HG03066 (cell line): Measurements from ENCODE around the gene CIITA.

Source experiments
- ATAC-seq: cut with Tn5 transposase; IDR thresholded peaks from one replicate; pipeline ENCODE4 v1.9.1; 2021; ENCODE audit warnings: low read depth; ENCODE audit not compliant: unreplicated experiment

CIITA gene

DNA sequence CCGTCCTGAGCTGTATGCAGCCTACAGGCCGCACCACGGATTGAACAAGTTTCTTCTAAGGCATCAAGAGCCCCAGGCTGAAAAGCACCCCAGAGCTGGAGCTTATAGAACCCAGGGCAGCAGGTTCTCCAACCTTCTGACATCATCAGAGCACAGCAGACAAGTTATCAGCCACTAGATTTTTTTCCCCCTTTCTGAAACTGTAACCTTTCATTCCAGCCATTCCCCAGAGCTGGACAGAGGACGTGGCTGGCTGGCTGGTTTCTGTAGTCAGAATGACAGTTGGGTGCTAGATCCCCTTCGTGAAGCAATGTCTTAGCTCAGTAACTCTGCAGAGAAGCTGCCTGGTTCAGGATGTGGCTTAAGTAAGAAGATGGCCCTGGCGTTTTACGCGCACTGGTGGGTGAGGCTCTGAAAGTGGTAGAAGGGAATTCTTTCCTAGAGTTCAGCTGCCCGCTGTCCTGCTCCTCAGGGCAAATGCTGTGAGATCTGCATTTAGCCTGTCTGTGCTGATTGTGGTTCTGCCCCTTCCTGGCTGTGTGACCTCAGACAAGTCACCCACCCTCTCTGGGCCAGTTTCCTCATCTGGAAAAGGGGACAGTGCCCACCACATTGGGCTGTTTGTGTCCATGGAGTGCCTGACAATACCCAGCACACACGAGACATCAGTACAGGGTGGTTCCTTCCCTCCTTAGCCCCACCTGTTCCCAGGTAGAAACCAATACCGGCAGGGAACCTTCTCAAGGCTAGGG lies 56.1 kb downstream of the CIITA start:
- no peak for ATAC-seq

- ATAC-seq = no peak
These were observed 56.9 kb downstream of the CIITA start for GRCh38 chr16:10933865-10934264.

GRCh38 chr16:10934325-10935107 lies 57.5 kb downstream of the CIITA start:
- ATAC-seq = no peak

DNA sequence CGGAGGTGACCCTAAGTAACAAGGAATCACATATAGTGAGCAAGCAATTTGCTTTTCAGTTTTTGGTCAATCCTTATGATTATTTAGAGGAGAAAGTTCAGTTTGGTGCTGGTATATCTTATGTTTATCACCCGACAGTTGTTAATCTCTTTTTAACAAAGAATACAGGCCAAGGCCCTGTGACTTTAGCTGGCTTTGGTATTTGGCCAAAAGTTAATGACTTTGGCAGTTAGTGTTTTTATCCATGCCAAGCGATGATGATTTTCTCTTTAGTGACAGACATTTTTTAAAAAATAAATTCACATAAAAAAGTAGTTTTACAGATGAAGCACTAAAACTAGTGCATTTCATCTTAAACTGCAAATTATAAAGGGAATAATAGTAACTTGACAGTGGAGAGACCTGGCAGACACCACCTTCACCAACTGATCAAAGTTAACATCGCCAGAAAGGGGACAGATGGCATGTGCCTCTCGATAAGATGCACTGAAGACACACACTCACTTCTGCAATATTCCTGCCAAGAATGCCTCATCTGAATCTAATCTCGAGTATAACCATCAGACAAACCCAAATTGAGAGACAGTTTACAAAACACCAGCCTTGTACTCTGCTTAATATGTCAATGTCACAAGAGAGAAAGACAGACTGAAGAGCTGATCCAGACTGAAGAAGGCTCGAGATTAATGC lies 58.4 kb downstream of the CIITA start:
- no peak for ATAC-seq

- no peak for ATAC-seq
These were observed 59.4 kb downstream of the CIITA start for GRCh38 chr16:10936272-10936984.

DNA sequence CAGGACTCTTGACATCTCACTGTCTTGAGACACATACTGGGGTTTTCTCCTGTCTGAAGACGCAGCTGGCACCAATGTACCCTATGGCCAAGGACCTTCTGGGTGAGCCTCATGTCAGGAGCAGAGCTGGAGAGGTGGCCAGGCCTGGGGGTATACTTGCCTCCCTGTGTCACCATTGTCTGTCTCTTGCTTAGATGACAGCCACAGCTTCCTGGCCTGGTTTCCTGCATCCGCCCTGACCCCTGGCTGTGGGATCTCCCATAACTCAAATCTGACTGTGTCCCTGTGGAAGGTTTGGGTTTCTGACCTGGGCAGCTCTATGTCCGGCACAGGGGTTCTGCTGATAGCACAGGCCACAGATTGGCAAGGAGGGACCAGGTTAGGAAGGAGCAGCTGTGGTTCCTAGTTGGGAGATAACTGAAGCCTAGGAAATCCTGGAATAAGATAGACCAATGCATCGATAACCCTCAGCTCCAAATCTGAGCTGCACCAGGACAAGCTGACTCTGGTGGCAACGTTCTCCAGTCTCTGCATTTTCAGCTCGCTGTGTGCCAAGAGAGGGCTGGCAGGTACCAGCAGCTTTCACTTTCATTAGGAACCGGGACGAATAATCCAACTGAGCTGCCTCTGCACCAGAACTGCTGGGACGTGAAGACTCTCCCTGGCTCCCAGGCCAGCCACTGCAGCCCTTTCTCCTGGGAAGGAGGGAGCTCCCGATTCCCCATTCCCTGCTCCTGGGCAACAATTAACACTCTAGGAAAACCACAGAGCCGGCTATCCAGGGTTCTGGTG lies 60.3 kb downstream of the CIITA start:
- ATAC-seq = no peak

DNA sequence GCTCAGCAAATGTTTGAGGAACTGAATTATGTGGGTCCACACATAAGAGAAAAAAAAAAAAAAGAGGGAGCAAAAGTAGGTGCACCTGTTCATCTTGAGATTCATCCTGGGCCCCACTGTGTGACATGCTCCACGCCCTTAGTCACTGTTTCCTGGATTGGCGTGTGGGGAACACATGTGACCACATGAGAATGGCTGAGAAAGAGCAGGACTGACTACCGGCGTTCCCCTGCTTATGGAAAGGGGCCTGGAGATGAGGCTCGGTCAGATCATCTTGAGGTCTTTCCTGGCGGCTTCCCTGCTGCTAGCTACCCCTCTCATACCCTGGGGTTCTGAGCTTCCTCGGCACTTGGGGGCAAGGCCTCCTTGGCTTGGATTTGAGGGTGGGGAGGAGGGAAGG lies 61.3 kb downstream of the CIITA start:
- ATAC-seq = no peak

DNA sequence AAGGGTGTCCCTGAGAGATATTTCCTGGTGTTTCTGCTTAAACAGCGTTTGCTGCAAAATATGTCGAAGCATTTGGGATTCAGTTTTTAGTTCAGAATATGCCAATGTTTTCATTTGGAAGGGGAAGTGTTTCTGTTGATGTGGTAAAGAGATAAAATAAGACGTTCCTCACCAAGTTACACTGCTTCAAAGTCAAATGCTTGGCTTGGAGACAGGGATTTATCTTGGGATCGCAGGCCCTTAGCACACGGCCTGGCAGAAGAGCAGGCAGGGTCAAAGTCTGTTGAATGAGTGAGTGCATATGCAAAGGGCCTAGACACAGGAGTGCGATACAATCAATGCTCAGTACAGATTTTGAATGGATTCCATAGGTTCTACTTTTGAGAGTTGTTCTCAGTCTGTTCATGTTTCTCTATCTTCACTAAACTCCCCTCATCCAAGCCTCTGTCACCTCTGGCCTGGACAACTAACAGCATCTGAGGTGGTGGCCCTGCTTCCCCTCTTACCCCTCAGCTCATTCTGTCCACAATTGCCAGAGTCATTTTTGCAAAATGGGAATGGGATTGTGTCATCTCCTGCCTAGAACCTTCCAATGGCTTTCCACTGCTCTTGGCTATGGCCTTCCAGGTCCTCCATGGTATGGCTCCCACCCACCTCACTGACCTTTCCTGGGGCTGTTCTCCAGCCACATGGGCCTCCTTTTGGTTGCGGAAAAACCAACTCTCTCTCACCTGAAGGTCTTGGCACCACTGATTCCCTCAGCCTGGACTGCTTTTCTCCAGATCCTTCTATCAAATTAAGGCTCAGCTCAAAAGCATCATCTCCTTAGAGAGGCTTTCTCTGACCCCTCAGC lies 62.0 kb downstream of the CIITA start:
- ATAC-seq = no peak

- no peak for ATAC-seq
These were observed 62.7 kb downstream of the CIITA start for GRCh38 chr16:10939649-10940234.

DNA sequence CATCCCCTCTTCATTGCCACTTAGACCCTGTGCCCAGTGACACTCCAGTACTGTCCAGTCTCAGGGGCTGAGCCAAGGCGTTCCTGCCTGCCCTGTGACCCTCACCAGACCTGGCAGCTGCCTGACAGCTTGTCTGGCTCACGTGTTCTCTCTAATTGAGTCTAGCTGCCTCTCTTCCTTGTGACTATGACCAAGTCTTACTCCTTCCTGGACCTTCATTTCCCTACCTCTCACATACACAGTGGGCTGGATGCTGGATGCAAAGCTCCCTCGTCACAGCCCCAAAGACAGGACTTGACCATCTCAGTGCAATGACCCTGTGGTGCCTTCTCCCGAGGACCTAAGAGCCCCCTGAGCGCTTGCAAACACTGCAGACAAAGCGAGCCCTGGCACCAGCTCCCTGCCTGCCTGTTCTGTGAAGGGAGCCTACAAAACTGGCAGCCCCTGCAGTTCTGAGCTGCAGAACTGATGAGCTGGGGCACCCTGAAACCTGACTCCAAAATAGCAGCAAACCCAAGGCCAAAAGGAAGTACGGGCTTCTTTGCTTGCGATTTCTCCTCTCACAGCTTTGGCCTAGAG lies 63.6 kb downstream of the CIITA start:
- ATAC-seq = no peak

DNA sequence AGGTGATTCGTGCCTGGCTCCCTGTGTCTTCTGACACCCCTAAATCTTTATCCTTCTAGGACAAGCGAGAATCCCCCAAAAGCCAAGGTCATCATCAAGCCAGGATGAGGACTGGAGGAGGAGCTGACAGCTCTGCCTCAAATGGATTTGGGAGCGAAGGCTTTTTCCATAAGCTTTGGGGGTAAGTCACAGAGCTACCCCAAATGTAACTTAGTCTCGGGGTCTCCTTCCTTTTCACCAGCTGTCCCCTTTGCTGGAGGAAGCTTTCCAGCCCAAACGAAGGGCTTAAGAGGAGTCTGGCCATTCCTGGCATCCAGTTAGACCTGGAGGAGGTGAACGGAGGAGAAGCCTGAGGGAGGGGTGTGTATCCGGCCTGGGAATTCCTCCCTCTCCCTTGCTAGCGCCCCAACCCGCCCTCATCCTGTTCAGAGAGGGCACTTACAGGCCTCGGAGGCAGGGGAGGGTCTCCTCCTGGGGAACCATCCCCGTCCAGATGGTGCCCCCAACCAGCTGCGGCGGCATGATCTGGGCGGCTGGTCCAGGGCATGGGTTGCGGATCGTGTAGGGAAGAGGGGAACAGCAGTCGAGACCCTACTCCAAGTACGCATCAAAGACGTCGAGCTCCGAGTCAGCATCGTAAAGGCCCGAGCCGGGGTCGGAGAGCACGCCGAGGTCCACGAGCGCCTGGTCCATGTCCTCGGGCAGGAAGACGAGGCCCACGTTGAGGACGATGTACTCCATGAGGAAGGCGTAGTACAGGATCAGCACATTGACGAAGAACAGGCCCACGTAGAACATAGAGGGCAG lies 64.3 kb downstream of the CIITA start:
- ATAC-seq = no peak

DNA sequence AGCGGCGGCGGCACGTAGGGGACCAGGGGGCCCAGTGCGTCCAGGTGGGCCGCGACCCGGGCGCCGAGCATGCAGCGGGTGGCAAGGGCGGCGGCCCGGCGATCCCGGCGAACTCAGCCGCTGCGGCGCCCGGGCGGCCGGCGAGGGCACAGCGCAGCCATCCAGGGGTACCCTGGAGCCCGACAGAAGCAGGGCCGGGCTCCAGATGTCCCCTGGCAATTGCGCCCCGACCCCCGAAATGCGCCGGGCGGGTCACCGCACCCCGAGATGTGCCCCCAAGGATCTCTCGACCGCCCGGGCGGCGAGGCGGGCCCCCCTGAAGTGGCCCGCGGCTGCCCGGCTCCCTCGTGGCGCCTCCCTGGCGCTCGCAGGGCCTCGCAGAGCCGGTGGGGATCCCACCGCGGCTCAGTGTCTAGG lies 64.9 kb downstream of the CIITA start:
- peak; percentile 1 for ATAC-seq

GRCh38 chr16:10942352-10943063 lies 65.5 kb downstream of the CIITA start, which contains the start of gene DEXI:
TSS of gene DEXI (minus strand) at chr16:10942468. CDS start at chr16:10942005, 463 bp downstream.
- peak; percentile 47 for ATAC-seq

DNA sequence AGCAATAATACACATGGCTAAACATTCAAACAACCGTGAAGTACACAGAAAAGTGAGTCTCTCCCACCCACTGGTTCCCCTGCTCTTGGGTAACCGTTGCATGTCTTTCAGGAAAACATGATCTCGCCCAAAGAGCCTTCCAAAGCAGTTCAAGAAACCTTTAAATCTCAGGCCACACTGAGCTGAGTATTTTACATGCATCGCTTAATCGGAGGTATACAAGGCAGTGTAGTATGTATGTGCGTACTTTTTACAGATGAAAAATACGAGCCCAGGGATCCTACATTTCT lies 66.0 kb downstream of the CIITA start:
- no peak for ATAC-seq

DNA sequence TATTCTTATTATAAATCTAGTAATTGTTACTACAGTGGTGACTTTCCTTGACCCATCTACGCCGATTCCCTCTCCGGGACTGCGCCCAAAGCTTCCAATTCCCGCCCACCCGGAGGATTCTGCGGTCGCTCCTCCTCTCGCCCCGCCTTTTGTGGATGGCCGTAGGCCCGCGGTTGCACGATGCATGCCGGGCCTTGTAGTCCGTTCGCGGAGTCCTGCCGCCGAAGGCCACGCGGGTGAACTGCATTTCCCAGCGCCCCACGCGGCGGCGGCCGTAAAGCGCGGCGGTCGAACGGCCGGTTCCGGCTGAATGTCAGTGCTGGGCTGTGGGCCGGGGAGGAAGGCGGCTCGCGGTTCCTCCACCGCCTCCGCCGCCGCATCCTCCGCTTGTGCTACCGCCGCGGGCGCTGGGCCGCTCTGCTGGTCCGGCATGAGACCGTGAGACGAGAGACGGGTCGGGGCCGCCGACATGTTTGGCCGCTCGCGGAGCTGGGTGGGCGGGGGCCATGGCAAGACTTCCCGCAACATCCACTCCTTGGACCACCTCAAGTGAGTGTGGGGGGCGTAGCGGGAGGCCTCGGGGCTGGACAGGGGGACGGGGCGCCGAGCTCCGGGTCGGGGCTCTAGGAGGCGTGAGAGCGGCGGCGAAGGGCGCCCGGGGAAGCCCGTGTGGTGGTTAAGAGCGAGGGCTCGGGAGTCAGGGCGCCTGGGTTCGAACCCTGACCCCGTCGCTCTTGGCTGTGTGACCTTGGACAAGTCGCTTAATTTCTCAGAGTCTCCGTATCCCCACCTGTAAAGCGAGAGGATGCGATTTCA lies 67.5 kb downstream of the CIITA start, which contains the start of gene CLEC16A:
Gene CLEC16A (plus strand): TSS at position 316 of the 816 bp plus-strand sequence. CDS start 154 bp downstream, at position 470.
- peak; percentile 60 for ATAC-seq
